Psoas muscle (tissue), 8 donors: Measurements from ENCODE around the gene TMEM30A. TPM values are rescaled to one million over a fixed set of nuclear protein-coding genes. Genes with fewer than 3 reads are reported as not detected.

ENCODE experiments used
- ATAC-seq, 4 donors: fragments of 200-7000 bp; cut with Tn5 transposase; one replicate each; pipeline ENCODE4 v1.9.1; 2020; ENCODE audit warnings: moderate library complexity in 3 of 4, mild to moderate bottlenecking in 2 of 4
- DNase-seq, 2 donors: peaks; one replicate each; pipeline ENCODE4 v3.0.0-alpha.2; 2020
- H3K27ac ChIP-seq: fragments of 200-600 bp; one replicate; pipeline ENCODE4 v1.8.0; 2022
- H3K27me3 ChIP-seq, 3 donors: fragments of 200-600 bp in 1 of 3; one replicate each; pipeline versions ENCODE4 v1.6.1 to v1.8.0; 2013 to 2022; ENCODE audit warnings: low read length in 2 of 3, mild to moderate bottlenecking in 2 of 3, moderate library complexity in 1 of 3; ENCODE audit not compliant: insufficient read depth in 3 of 3
- H3K36me3 ChIP-seq, 2 donors: fragments of 200-600 bp in 1 of 2; one replicate each; pipeline versions ENCODE4 v1.6.1 to v1.8.0; 2013 to 2022; ENCODE audit warnings: low read depth in 1 of 2, mild to moderate bottlenecking in 1 of 2, moderate library complexity in 1 of 2; ENCODE audit not compliant: insufficient read depth in 1 of 2
- H3K4me1 ChIP-seq: fragments of 200-600 bp; one replicate; pipeline ENCODE4 v1.8.0; 2022
- H3K4me3 ChIP-seq: fragments of 200-600 bp; one replicate; pipeline ENCODE4 v1.8.0; 2022; ENCODE audit warnings: mild to moderate bottlenecking
- H3K9me3 ChIP-seq: fragments of 200-600 bp; one replicate; pipeline ENCODE4 v1.8.0; 2022
- CTCF ChIP-seq: fragments of 200-600 bp; IDR thresholded peaks from one replicate; pipeline ENCODE4 v1.8.0; 2022; ENCODE audit warnings: antibody characterized with exemption
- WGBS, 3 donors: extraction: QIAGEN DNeasy Blood & Tissue Kit; methylation state at CpG; one replicate each; pipeline versions ENCODE4 v1.1.6 to v1.1.7; 2013; 5-methylcytosine and 5-hydroxymethylcytosine counted together
- intact Hi-C, 2 donors: fragments of 100-400 bp; cut with DNase I; formaldehyde crosslinking; loops; one replicate each; pipeline versions ENCODE4 v1.11.0 to v1.14.2; 2022
- polyA plus RNA-seq, 3 donors: library from polyadenylated mRNA; stranded (reverse); fragments of 200-250 nt; gene quantifications; one replicate each; pipeline ENCODE4 v1.2.3, GENCODE V29; 2013
- total RNA-seq, 4 donors: library from RNA; stranded (reverse); fragmentation: NEBNext Ultra II Directional in 2 of 4; extraction: Animal tissue kit (Norgen Biotek cat#: 25700) in 2 of 4; gene quantifications; one replicate each; pipeline versions ENCODE4 v1.2.1 to v1.2.4, GENCODE V29; 2021 to 2023
- donor health status: healthy with polysubstance abuse.
- donor health status: DM: no; HTN: no; CAD: no; lungs with moderate emphysema.
- donor health status: Bipolar disorder and iron deficiency.
- donor health status: healthy.
- donor health status: DM: yes; HTN: yes; CAD: no.
- donor health status: DM: no; HTN: no; CAD: no.
- donor health status: DM: no; HTN: no; CAD: no.
- donor health status: DM: yes; HTN: yes; CAD: no.

Gene TMEM30A
- total and polyA plus RNA-seq, 7 donors = 18.7 to 52.6 (median 37.6) TPM

- Histone ChIP-seq H3K4me3 (peak overlapping the region; percentile 94), H3K4me1 (peaks cover 58% of the 10 kb centered on the region), H3K27ac (no peak overlapping the region), H3K9me3 (no peaks in the 10 kb centered on the region), H3K27me3 (no peaks in the 10 kb centered on the region), H3K36me3 (no peaks in the 10 kb centered on the region)
- intact Hi-C loops = loop anchor here in 1 of 2 donors (5.0 to 10.0 kb wide), 2 partner anchors 246 to 323 kb away; partner anchors contain the start of gene SENP6
- DNase-seq = no peak
- no peak for ATAC-seq
- TF ChIP-seq CTCF = no peak
Measured at GRCh38 chr6:75281653-75282052, 2.9 kb downstream of the TMEM30A start.

GRCh38 chr6:75280131-75280855 is 4.3 kb downstream of the TMEM30A start:
- Histone ChIP-seq H3K4me3 (peak overlapping the region; percentile 22), H3K27ac (no peak overlapping the region), H3K36me3 (no peaks in the 10 kb centered on the region), H3K4me1 (peaks cover 65% of the 10 kb centered on the region), H3K27me3 (no peaks in the 10 kb centered on the region), H3K9me3 (no peaks in the 10 kb centered on the region)
- DNase-seq = no peak
- TF ChIP-seq CTCF = no peak
- ATAC-seq = no peak
- intact Hi-C loops = loop anchor here in 1 of 2 donors (5.0 to 10.0 kb wide), 2 partner anchors 247 to 325 kb away; partner anchors contain the start of gene SENP6
- WGBS, 3 donors = 75 to 81% (median 81%) methylated on average over 4 of the region's 4 CpGs

GRCh38 chr6:75279418-75279817 is 5.2 kb downstream of the TMEM30A start:
- Histone ChIP-seq H3K4me1 (peaks cover 72% of the 10 kb centered on the region), H3K9me3 (no peaks in the 10 kb centered on the region), H3K27ac (no peak overlapping the region), H3K36me3 (no peaks in the 10 kb centered on the region), H3K27me3 (no peaks in the 10 kb centered on the region), H3K4me3 (peak overlapping the region; percentile 6)
- DNase-seq (no peak), ATAC-seq (no peak)
- intact Hi-C loops = no loop called here
- no peak for TF ChIP-seq CTCF
- WGBS, 3 donors = 54 to 63% (median 58%) methylated on average over 2 of the region's 2 CpGs

GRCh38 chr6:75278474-75279077 is 6.0 kb downstream of the TMEM30A start:
- WGBS, 3 donors = 65 to 67% (median 66%) methylated on average over 4 of the region's 4 CpGs
- no peak for TF ChIP-seq CTCF
- Histone ChIP-seq H3K4me1 (peaks cover 81% of the 10 kb centered on the region), H3K27me3 (no peaks in the 10 kb centered on the region), H3K27ac (no peak overlapping the region), H3K36me3 (no peaks in the 10 kb centered on the region), H3K9me3 (no peaks in the 10 kb centered on the region), H3K4me3 (no peak overlapping the region)
- intact Hi-C loops = no loop called here
- ATAC-seq (no peak), DNase-seq (no peak)
